ENCODE results near the gene FYN. TPM values are rescaled to one million over a fixed set of nuclear protein-coding genes. Genes with fewer than 3 reads are reported as not detected.

The FYN gene
- total and polyA plus RNA-seq, 2 of the 13 experiments (the other 11 are each of a cell fraction or from before 2014, with no cell fraction given): 15.5 to 24.6 TPM

DNA sequence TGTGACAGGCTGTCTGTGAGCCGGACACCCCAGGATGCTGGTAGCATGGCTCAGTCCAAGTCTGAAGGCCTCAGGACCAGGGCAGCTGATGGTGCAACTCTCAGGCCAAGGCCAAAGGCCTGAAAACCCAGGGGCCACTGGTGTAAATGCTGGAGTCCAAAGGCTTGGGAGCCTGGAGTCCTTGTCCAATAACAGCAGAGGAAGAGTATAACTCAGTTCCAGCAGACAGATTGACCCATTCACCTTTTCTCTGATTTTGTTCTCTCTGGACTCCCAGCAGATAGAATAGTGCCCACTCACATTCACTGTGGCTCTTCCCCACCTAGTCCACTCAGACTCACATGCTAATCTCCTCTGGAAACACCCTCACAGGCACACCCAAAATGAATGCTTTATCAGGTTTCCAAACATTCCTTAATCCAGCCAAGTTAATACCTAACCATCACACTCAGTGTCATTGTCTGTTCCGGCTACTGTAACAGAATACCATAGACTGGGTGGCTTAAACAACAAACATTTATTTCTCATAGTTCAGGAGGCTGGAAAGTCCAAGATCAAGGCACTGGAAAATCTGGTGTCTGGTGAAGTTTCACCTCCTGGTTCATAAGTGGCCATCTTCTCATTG, 262.6 kb downstream of the FYN start (continued):
- TF ChIP-seq ATF2 (CRISPR knock-in tag; IDR thresholded peaks at IDR 0.05): peak; percentile 89
- TF ChIP-seq ZNF432 (CRISPR knock-in tag; IDR thresholded peaks at IDR 0.05; ENCODE audit: borderline replicate concordance): no peak
- TF ChIP-seq FOXP4 (CRISPR knock-in tag; IDR thresholded peaks at IDR 0.05): peak; percentile 79
- peak; percentile 85 for TF ChIP-seq ZNF556 (CRISPR knock-in tag; IDR thresholded peaks at IDR 0.05; ENCODE audit: borderline replicate concordance)
- no peak for TF ChIP-seq FLYWCH1 (CRISPR knock-in tag; IDR thresholded peaks at IDR 0.05)
- no peak for TF ChIP-seq GTF2F1 (IDR thresholded peaks at IDR 0.05; ENCODE audit: low read length)
- TF ChIP-seq ONECUT2 (CRISPR knock-in tag; IDR thresholded peaks at IDR 0.05): peak; percentile 39; the same call in 1 of the 2 replicates
- TF ChIP-seq ZKSCAN5 (CRISPR knock-in tag; IDR thresholded peaks at IDR 0.05): no peak
- no peak for TF ChIP-seq SSRP1 (CRISPR knock-in tag; IDR thresholded peaks at IDR 0.05)
- TF ChIP-seq ZZZ3 (CRISPR knock-in tag; IDR thresholded peaks at IDR 0.05; ENCODE audit: borderline replicate concordance): peak; percentile 82; the same call in 1 of the 2 replicates
- TF ChIP-seq ZNF350 (CRISPR knock-in tag; IDR thresholded peaks at IDR 0.05; ENCODE audit: borderline replicate concordance, low read depth): peak; percentile 84; the same call in 1 of the 2 replicates
- peak; percentile 65; the same call in 1 of the 2 replicates for TF ChIP-seq HOXA3 (CRISPR knock-in tag; IDR thresholded peaks at IDR 0.05)
- no peak for TF ChIP-seq HNRNPLL (IDR thresholded peaks at IDR 0.05; ENCODE audit: low read depth, low read length, poor library complexity, severe bottlenecking)
- 0 out of 2 replicates have a peak, but pooled peaks have one; percentile 28 for TF ChIP-seq ZSCAN20 (CRISPR knock-in tag; IDR thresholded peaks at IDR 0.05; ENCODE audit: borderline replicate concordance)
- TF ChIP-seq MIER2 (CRISPR knock-in tag; IDR thresholded peaks at IDR 0.05): no peak
- peak; percentile 82; the same call in 1 of the 2 replicates for TF ChIP-seq ZNF383 (CRISPR knock-in tag; IDR thresholded peaks at IDR 0.05; ENCODE audit: borderline replicate concordance)
- TF ChIP-seq ZNF264 (CRISPR knock-in tag; IDR thresholded peaks at IDR 0.05): peak; percentile 47; the same call in 1 of the 2 replicates
- no peak for TF ChIP-seq ZSCAN12 (CRISPR knock-in tag; IDR thresholded peaks at IDR 0.05)
- peak; percentile 50; the same call in 1 of the 2 replicates for TF ChIP-seq ZNF598 (CRISPR knock-in tag; IDR thresholded peaks at IDR 0.05; ENCODE audit: borderline replicate concordance)
- TF ChIP-seq ZNF644 (CRISPR knock-in tag; IDR thresholded peaks at IDR 0.05; ENCODE audit: low read depth): peak; percentile 96
- 0 out of 2 replicates have a peak, but pooled peaks have one; percentile 38 for TF ChIP-seq ZNF678 (CRISPR knock-in tag; IDR thresholded peaks at IDR 0.05)
- peak; percentile 68; the same call in 1 of the 2 replicates for TF ChIP-seq KMT2A (CRISPR knock-in tag; IDR thresholded peaks at IDR 0.05)
- TF ChIP-seq MBNL3 (CRISPR knock-in tag; conservative IDR thresholded peaks at IDR 0.05): no peak
- peak; percentile 77; the same call in 1 of the 2 replicates for TF ChIP-seq TFAP4 (IDR thresholded peaks at IDR 0.05; ENCODE audit: borderline replicate concordance, low read depth)
- no peak for TF ChIP-seq ZNF17 (CRISPR knock-in tag; IDR thresholded peaks at IDR 0.05)
- TF ChIP-seq ZNF724P (CRISPR knock-in tag; IDR thresholded peaks at IDR 0.05; ENCODE audit: borderline replicate concordance): peak; percentile 61; the same call in 1 of the 2 replicates
- no peak for TF ChIP-seq JUNB (CRISPR knock-in tag; IDR thresholded peaks at IDR 0.05; ENCODE audit: borderline replicate concordance)
- TF ChIP-seq ZNF670 (CRISPR knock-in tag; IDR thresholded peaks at IDR 0.05; ENCODE audit: borderline replicate concordance): peak; percentile 73; the same call in 1 of the 2 replicates

All from HepG2 (cell line).